HG02973 (cell line): ENCODE measurements around the gene HS1BP3.

Source experiments
- ATAC-seq: cut with Tn5 transposase; IDR thresholded peaks from one replicate; pipeline ENCODE4 v1.9.1; 2021; ENCODE audit warnings: moderate library complexity; ENCODE audit not compliant: unreplicated experiment

Gene HS1BP3

GRCh38 chr2:20588918-20589871 is 61.7 kb downstream of the HS1BP3 start:
- ATAC-seq, result no peak

DNA sequence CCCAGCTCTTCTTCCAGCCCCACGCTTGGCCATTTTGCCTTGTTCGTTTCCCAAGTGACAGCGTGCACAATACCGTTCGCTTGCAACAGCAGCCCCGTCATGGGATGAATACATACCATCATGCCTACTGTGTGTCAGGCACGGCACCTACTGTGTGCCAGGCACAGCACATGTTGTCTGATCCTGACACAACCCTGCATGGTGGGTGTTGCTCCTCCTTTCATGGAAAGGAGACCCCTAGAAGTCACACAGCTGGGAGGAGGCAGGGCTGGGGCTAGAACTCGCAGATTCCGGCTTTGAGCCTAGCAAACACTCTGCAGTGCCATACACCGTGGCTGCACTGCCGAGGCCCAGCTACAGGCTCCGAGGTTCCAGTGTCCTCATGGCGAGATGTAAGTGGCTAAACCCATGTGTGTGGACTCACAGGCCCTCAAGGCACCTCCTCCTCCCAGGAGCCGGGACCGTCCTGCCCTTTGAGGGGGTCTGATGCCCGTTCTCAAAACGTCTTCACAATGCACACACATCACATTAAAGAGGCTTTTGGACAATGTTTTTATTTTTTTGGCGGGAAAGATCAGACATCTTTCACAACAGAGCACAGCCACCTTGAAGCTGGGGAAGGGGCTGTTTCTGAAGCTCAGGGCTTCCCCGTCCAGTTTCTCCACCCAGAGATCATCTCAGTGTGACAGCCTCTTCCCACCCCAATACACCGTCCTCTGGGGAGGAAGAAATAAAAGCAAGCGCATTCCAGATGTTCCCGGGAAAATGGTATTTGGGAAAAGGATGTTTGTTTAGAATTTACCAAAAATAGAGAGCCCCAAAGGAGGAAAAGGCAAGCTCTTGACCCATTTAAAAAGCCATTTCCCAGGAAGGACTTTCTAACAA is 64.9 kb downstream of the HS1BP3 start:
- no peak for ATAC-seq

- no peak for ATAC-seq
Observed at GRCh38 chr2:20585359-20585709, 65.6 kb downstream of the HS1BP3 start.

- no peak for ATAC-seq
Observed at GRCh38 chr2:20584399-20585358, 66.2 kb downstream of the HS1BP3 start.

DNA sequence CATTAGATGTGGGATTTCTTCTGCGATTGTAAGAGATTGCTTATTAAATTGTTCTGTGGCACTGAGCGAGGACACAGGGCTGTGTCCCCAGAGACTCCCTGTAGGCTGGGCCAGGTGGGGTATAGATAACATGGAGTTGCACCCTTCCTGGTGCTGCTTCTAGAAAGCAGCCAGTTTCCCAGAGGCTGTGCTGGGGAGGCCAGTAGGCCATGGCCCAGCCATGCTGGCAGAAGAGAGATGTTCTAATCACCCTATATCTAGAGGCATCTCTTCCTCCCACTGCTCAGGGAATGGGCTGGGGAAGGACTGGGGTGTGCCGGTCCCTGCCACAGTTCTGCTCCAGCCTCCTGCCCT is 66.9 kb downstream of the HS1BP3 start:
- ATAC-seq, result no peak

- ATAC-seq, result no peak
Observed at GRCh38 chr2:20583425-20583881, 67.4 kb downstream of the HS1BP3 start.

- ATAC-seq, result no peak
Observed at GRCh38 chr2:20582600-20583221, 68.2 kb downstream of the HS1BP3 start.

DNA sequence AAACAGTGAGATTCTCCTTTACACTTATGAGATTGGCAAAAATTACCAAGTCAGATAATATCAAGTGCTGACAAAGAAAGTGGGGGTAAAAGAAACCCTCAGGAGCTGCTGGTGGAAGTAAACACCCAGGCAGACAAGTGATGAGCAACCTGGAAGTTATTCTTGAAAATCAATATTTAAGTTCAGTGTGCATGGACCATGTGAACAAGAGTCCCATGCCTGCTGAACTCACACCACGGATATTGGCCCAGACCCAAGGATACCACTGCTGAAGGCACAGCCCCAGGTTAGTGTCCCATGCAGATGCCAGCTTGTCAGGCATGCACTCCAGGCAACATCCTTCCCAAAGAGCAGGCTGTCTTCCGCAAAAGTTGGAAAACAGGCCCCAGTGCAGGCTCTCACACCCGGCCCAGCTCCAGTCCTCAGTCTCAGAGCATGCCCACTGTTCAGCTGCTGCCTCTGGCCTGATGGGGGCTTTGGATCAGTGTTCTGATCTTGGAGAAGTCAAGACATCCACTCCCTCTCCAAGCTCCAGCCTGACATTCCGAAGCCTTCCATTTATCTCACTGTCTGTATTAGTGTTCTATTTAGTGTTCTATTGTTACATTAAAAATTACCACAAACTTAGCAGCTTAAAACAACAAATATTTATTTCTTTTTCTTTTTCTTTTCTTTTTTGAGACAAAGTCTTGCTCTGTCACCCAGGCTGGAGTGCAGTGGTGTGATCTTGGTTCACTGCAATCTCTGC is 70.0 kb downstream of the HS1BP3 start:
- ATAC-seq, result no peak

- no peak for ATAC-seq
Observed at GRCh38 chr2:20579866-20580265, 71.0 kb downstream of the HS1BP3 start.

DNA sequence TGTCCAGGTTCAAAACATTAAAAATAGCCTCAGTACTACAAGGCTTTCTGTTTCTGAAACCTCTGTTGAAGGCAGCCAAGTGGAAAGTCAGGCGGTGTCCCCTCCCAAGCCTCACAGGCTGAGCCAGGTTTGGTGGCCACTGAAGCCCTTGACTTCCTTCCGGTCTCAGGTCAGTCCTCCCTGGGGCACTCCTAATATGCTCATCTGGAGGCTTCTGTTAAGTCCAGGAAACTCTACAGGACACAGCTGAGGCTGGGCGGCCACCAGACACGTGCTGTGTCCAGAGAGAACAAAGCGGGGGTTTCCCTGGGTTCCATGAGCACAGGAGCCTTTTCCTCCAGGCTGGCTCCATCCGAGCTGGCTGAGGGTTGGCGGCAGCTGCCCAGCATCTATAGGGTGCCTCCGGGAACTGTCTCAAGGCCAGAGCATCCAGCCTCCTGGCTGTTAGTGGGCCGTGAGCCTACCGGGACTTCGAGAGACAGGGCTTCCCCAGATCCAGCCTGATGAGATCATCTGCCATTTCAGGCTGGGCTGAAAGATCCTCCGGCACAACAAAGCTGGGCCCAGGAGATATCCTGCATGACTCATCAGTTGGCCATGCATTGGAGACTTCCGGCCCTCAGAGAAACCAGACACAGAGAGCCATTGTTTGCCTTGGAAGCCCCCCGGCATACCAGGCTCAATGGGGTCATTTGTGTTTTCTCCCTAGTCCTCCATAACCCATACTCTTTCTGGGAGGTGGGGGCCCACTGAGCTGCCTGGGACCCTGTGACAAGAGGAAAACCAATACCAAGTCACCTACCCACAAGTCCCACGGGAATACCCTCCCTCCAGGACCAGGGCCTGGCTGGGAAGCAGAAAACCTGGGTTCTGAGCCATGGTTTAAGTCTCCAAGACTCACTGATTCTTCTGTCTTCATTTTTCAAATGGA is 71.7 kb downstream of the HS1BP3 start:
- ATAC-seq, result peak; percentile 62

GRCh38 chr2:20578266-20578894 is 72.5 kb downstream of the HS1BP3 start:
- ATAC-seq, result no peak

DNA sequence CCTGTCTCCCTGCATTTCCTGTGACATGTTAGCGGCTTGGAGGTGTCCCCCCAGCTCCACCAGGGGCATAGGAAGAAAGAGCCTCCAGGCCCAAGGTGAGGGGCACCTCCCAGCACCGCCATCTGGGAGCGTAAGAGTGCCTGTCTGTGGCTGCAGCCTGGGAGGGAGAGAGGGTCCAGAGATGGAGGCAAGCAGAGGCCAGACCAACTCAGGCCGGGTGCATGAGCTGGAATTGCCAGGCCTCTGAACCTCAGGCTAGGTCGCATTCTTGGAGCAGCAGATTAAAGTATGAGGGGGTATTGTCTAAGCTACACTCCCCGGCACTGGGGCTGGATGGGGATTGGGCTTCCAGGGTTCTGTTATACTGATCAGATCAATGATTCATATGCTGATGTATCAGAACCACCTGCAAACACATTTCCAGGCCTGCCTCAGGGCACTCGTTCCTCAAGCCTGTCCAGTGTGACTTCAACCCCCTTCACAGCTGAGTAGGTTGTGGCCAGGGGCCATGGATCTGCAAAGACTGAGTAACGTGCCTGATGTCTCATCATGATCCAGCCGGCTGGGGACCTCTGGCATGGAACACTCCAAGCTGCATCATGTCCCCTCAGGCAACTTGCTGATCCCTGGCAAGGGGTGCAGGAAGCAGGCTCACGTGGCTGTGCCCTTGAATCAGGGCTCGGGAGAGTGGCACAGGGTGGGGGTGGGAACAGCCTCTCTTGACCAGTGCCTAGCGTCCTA is 73.2 kb downstream of the HS1BP3 start:
- no peak for ATAC-seq

DNA sequence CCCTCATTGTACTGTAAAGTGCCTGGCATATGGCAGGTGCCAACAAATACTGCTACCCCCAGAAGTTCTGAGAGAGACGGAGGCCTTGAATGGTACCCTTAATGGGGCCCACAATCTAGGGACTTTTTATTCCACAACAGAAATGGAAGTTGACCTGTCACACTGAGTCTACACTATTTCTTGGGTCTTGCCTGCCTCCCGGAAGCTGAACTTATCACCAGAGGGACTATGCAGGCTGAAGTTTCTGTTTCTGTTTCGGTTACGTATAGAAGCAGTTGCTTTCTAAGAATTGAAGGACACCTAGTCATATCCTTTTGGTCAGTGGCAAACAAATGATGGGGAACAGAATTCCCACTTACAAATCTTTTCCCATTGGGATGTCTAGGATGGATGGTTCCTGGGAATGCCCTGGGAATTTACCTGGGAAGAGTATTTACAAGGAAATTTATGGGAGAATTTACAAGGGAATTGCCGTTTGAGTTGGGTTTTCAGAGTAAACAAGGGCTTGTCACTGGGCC is 74.2 kb downstream of the HS1BP3 start:
- peak; percentile 79 for ATAC-seq

- no peak for ATAC-seq
Observed at GRCh38 chr2:20575935-20576597, 74.8 kb downstream of the HS1BP3 start.

GRCh38 chr2:20575414-20575813 is 75.5 kb downstream of the HS1BP3 start:
- ATAC-seq, result no peak

- no peak for ATAC-seq
Observed at GRCh38 chr2:20574930-20575329, 76.0 kb downstream of the HS1BP3 start.
